A673 (cell line): ENCODE measurements around the gene NPC2. TPM values are rescaled to one million over a fixed set of nuclear protein-coding genes. Genes with fewer than 3 reads are reported as not detected.

Experiments
- BruUV-seq: library from RNA; stranded (reverse); fragments of 400-500 nt; replicated peaks from 2 replicates; lab custom pipeline; 2021; lab: Mats Ljungman, UMichigan
- CTCF ChIA-PET: fragments of 300-600 bp; sonication (Branson Sonifier 250); formaldehyde crosslinking; loops from one replicate; lab custom pipeline; 2022; ENCODE audit warnings: antibody characterized with exemption; lab: Charles Lee
- POLR2A ChIA-PET: fragments of 300-600 bp; sonication (Branson Sonifier 250); formaldehyde crosslinking; loops from one replicate; lab custom pipeline; 2022; ENCODE audit warnings: antibody characterized with exemption; ENCODE audit not compliant: low non-redundant PET; lab: Charles Lee
- DNase-seq: peaks from one replicate; pipeline ENCODE4 v3.0.0-alpha.2; 2015; ENCODE audit warnings: low spot score
- H3K27ac ChIP-seq: fragments of 200-600 bp; sonication (generic); 2 replicates; pipeline ENCODE4 v1.5.1; 2016; ENCODE audit warnings: mixed run types, low read depth, mild to moderate bottlenecking, mixed read lengths, antibody characterized with exemption, low read length; ENCODE audit not compliant: poor library complexity, severe bottlenecking
- H3K27me3 ChIP-seq: fragments of 200-600 bp; sonication (generic); replicated peaks from 2 replicates; pipeline ENCODE4 v1.6.1; 2017; ENCODE audit warnings: mixed run types, low read depth, mild to moderate bottlenecking, mixed read lengths, antibody characterized with exemption, low read length; ENCODE audit not compliant: insufficient read depth, poor library complexity
- H3K36me3 ChIP-seq: fragments of 200-600 bp; sonication (generic); 2 replicates; pipeline ENCODE4 v1.6.1; 2016; ENCODE audit warnings: mixed run types, mild to moderate bottlenecking, mixed read lengths, antibody characterized with exemption, low read length; ENCODE audit not compliant: insufficient read depth, poor library complexity, severe bottlenecking
- H3K4me1 ChIP-seq: fragments of 200-600 bp; sonication (generic); 2 replicates; pipeline ENCODE4 v1.6.1; 2017; ENCODE audit warnings: mixed run types, mild to moderate bottlenecking, mixed read lengths, antibody characterized with exemption, low read length; ENCODE audit not compliant: insufficient read depth, poor library complexity, severe bottlenecking
- H3K4me3 ChIP-seq: fragments of 200-600 bp; sonication (generic); 2 replicates; pipeline ENCODE4 v1.5.1; 2016; ENCODE audit warnings: low read depth, mixed run types, mild to moderate bottlenecking, mixed read lengths, low read length; ENCODE audit not compliant: poor library complexity, severe bottlenecking
- H3K9me3 ChIP-seq: fragments of 200-600 bp; sonication (generic); 2 replicates; pipeline ENCODE4 v1.6.1; 2016; ENCODE audit warnings: mixed run types, low read depth, mild to moderate bottlenecking, mixed read lengths, antibody characterized with exemption, low read length; ENCODE audit not compliant: poor library complexity, severe bottlenecking
- CTCF ChIP-seq: fragments of 300-800, 200-600 bp; sonication (generic); conservative IDR thresholded peaks from 2 replicates; pipeline ENCODE4 v1.5.1; 2017; ENCODE audit warnings: low read depth, mild to moderate bottlenecking, antibody characterized with exemption, low read length, moderate library complexity, mixed read lengths
- EZH2 ChIP-seq: fragments of 200-600 bp; sonication (generic); IDR thresholded peaks from 2 replicates; pipeline ENCODE4 v1.6.1; 2017; ENCODE audit warnings: borderline replicate concordance, low read depth, mild to moderate bottlenecking, mixed read lengths, antibody characterized with exemption, low read length; ENCODE audit not compliant: poor library complexity, severe bottlenecking
- intact Hi-C: fragments of 100-400 bp; cut with micrococcal nuclease; formaldehyde crosslinking; loops from one replicate; pipeline ENCODE4 v1.10.0; 2022; ENCODE audit not compliant: unreplicated experiment
- total RNA-seq: library from RNA; stranded (reverse); gene quantifications from 2 replicates; pipeline ENCODE4 v1.2.3, GENCODE V29; 2021

The NPC2 gene
- total RNA-seq, 1 experiment from 2014 or later: 68.8 TPM

DNA sequence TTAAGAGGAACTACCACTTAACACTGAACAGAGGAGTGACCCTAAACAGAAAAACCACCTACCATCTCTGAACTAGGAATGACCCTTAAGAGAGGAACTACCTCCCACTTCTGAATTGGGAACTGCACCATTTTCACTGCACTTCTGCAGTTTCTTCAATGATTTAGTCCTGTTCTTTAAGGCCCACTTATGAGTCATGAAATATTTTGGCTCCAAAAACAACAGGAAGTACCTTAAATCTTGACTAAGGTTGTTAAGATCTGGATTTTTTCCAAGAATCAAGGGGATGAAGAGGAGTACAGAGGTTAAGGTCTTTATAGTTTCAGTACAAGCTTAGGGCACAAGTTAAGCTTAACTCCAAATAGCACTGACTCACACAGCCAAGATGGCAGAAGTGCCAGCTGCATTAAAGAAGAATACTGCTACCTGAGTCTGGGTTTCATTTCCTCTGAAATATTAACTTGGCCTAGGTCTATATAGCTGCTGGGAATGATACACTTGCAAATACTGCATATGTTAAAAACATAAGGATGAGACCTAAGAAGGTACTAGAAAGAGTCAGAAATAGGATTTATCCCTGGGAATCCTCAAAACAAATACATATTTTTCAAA is 4.2 kb downstream of the NPC2 start:
- no peaks in the 10 kb centered on the region for H3K36me3 ChIP-seq
- peak; percentile 11 for DNase-seq
- CTCF ChIA-PET: no interaction called here
- no peak overlapping the region for H3K4me3 ChIP-seq
- H3K4me1 ChIP-seq: peaks cover 16% of the 10 kb centered on the region
- no peaks in the 10 kb centered on the region for H3K27me3 ChIP-seq
- POLR2A ChIA-PET: no interaction called here
- H3K9me3 ChIP-seq: no peaks in the 10 kb centered on the region
- BruUV-seq: no TSS peak
- no peak for TF ChIP-seq EZH2
- no peak for TF ChIP-seq CTCF
- no peak overlapping the region for H3K27ac ChIP-seq
- intact Hi-C loops: no loop called here

DNA sequence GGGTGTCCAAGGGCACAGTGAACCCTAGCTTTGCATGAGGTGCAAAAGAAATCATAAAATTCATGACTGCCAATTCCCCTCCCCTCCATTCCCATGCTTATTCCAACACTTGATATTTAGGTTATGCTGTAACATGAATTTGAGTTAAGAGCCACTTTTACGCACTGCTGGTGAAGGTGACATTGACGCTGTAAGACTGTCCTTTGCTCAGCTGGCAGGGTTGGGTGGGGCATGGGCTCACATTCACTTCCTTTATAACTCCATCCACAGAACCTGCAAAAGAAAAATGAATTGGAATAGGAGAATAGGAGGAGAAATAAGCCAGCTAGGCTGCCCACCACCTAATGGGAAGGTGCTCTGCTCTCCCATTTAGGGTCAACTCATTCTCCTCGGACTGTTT is 6.9 kb downstream of the NPC2 start:
- TF ChIP-seq CTCF (no peak), EZH2 (no peak)
- POLR2A ChIA-PET: no interaction called here
- Histone ChIP-seq H3K27me3 (no peaks in the 10 kb centered on the region), H3K4me1 (peaks cover 7% of the 10 kb centered on the region), H3K4me3 (no peak overlapping the region), H3K9me3 (no peaks in the 10 kb centered on the region), H3K36me3 (no peaks in the 10 kb centered on the region), H3K27ac (no peak overlapping the region)
- intact Hi-C loops: no loop called here
- CTCF ChIA-PET: no interaction called here
- BruUV-seq: no TSS peak
- no peak for DNase-seq

DNA sequence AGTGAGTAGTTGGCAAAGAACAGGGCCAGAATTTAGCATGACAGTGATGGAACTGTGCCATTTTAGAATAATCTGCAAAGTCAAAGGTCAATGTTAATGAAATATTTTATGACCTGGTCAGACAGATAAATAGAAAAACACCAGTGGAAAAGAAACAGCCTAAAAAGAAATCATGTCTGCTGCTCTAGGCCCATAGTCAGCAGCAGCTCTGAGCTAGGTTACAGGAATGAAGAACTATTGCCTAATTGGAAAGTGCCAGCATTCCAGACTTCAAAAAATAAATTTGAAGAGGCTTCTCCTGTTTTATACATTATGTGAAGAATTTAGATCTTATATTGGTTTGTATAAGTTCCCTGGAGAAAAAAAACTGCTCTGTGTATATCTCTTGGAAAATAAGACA is 9.8 kb downstream of the NPC2 start:
- H3K36me3 ChIP-seq: no peaks in the 10 kb centered on the region
- TF ChIP-seq CTCF (no peak), EZH2 (no peak)
- no TSS peak for BruUV-seq
- intact Hi-C loops: no loop called here
- no peak overlapping the region for H3K4me3 ChIP-seq
- H3K27ac ChIP-seq: no peak overlapping the region
- POLR2A ChIA-PET: no interaction called here
- no peaks in the 10 kb centered on the region for H3K9me3 ChIP-seq
- H3K4me1 ChIP-seq: no peaks in the 10 kb centered on the region
- no peaks in the 10 kb centered on the region for H3K27me3 ChIP-seq
- DNase-seq: no peak
- CTCF ChIA-PET: no interaction called here
